ENCODE measurements around the gene CYTH1.
"Not testable (repeated sequence)": the region's sequence is repeated elsewhere in the genome, so short reads cannot be mapped to it uniquely, and the experiment has no call there.

Gene CYTH1

GRCh38 chr17:78753316-78754250, 28.5 kb downstream of the CYTH1 start:
- no peak for DNase-seq

GRCh38 chr17:78751447-78752161, 30.5 kb downstream of the CYTH1 start:
- DNase-seq, result no peak

- DNase-seq, result not testable (repeated sequence)
These were observed 31.1 kb downstream of the CYTH1 start for GRCh38 chr17:78751000-78751399.

- DNase-seq, result peak in 1 of 2 experiments; percentile 28
These were observed 33.2 kb downstream of the CYTH1 start for GRCh38 chr17:78748730-78749317.

- no peak for DNase-seq
These were observed 33.9 kb downstream of the CYTH1 start for GRCh38 chr17:78748048-78748729.

- no peak for DNase-seq
These were observed 34.6 kb downstream of the CYTH1 start for GRCh38 chr17:78747488-78747887.

GRCh38 chr17:78746949-78747269, 35.2 kb downstream of the CYTH1 start:
- no peak for DNase-seq

- no peak for DNase-seq
These were observed 35.7 kb downstream of the CYTH1 start for GRCh38 chr17:78746263-78746948.

GRCh38 chr17:78745407-78746088, 36.5 kb downstream of the CYTH1 start:
- DNase-seq, result peak; percentile 22 to 31

- DNase-seq, result no peak
These were observed 39.2 kb downstream of the CYTH1 start for GRCh38 chr17:78742901-78743300.

GRCh38 chr17:78741644-78742284, 40.3 kb downstream of the CYTH1 start:
- no peak for DNase-seq

GRCh38 chr17:78739331-78739931, 42.6 kb downstream of the CYTH1 start:
- DNase-seq, result no peak

GRCh38 chr17:78738698-78739097, 43.4 kb downstream of the CYTH1 start:
- no peak for DNase-seq

- peak in 1 of 2 experiments; percentile 74 for DNase-seq
These were observed 43.8 kb downstream of the CYTH1 start for GRCh38 chr17:78738278-78738677.

GRCh38 chr17:78737332-78737731, 44.7 kb downstream of the CYTH1 start:
- DNase-seq, result peak in 1 of 2 experiments; percentile 38

- DNase-seq, result peak; percentile 35 to 66
These were observed 45.5 kb downstream of the CYTH1 start for GRCh38 chr17:78736526-78737079.

GRCh38 chr17:78735832-78736525, 46.1 kb downstream of the CYTH1 start:
- no peak for DNase-seq

GRCh38 chr17:78734793-78735641, 47.1 kb downstream of the CYTH1 start:
- DNase-seq, result no peak

GRCh38 chr17:78732354-78732753, 49.7 kb downstream of the CYTH1 start:
- DNase-seq, result no peak
